Measurements from ENCODE around the gene MROH2A.
A peak's percentile ranks its signal among the peaks of the same experiment; 100 is the strongest.

Gene MROH2A

GRCh38 chr2:233854241-233854981 lies 76.3 kb downstream of the MROH2A start, which contains the start of gene HJURP:
TSS of gene HJURP (minus strand) at chr2:233854535. CDS start at chr2:233854500, 35 bp downstream.
- TF ChIP-seq SIN3A (IDR thresholded peaks at IDR 0.05; ENCODE audit: borderline replicate concordance, insufficient read depth, low read length) (peak; percentile 70; the same call in 1 of the 2 replicates), FOXP2 (optimal IDR thresholded peaks at IDR 0.05; ENCODE audit: borderline replicate concordance, extremely low read depth, extremely low read length, insufficient read depth) (peak; percentile 72), TAF1 (IDR thresholded peaks at IDR 0.05; ENCODE audit: borderline replicate concordance, insufficient read depth, low read length) (peak; percentile 91), REST (IDR thresholded peaks at IDR 0.05; ENCODE audit: insufficient read depth in 1 of 2, low read depth in 2 of 2, low read length in 2 of 2) (no peak), POLR2AphosphoS5 (IDR thresholded peaks at IDR 0.05; ENCODE audit: low read depth, low read length) (peak; percentile 79)

GRCh38 chr2:233855345-233855744 lies 77.2 kb downstream of the MROH2A start:
- no peak for TF ChIP-seq FOXP2 (optimal IDR thresholded peaks at IDR 0.05; ENCODE audit: borderline replicate concordance, extremely low read depth, extremely low read length, insufficient read depth)
- no peak for TF ChIP-seq POLR2AphosphoS5 (IDR thresholded peaks at IDR 0.05; ENCODE audit: low read depth, low read length)
- TF ChIP-seq SIN3A (IDR thresholded peaks at IDR 0.05; ENCODE audit: borderline replicate concordance, insufficient read depth, low read length), result no peak
- TF ChIP-seq REST (IDR thresholded peaks at IDR 0.05; ENCODE audit: insufficient read depth in 1 of 2, low read depth in 2 of 2, low read length in 2 of 2), result no peak
- no peak for TF ChIP-seq TAF1 (IDR thresholded peaks at IDR 0.05; ENCODE audit: borderline replicate concordance, insufficient read depth, low read length)

- TF ChIP-seq SIN3A (IDR thresholded peaks at IDR 0.05; ENCODE audit: borderline replicate concordance, insufficient read depth, low read length) (no peak), FOXP2 (optimal IDR thresholded peaks at IDR 0.05; ENCODE audit: borderline replicate concordance, extremely low read depth, extremely low read length, insufficient read depth) (no peak), TAF1 (IDR thresholded peaks at IDR 0.05; ENCODE audit: borderline replicate concordance, insufficient read depth, low read length) (no peak), POLR2AphosphoS5 (IDR thresholded peaks at IDR 0.05; ENCODE audit: low read depth, low read length) (no peak), REST (IDR thresholded peaks at IDR 0.05; ENCODE audit: insufficient read depth in 1 of 2, low read depth in 2 of 2, low read length in 2 of 2) (no peak)
Observed at GRCh38 chr2:233856184-233856583, 78.1 kb downstream of the MROH2A start.

GRCh38 chr2:233857511-233858141 lies 79.5 kb downstream of the MROH2A start:
- TF ChIP-seq FOXP2 (optimal IDR thresholded peaks at IDR 0.05; ENCODE audit: borderline replicate concordance, extremely low read depth, extremely low read length, insufficient read depth) (no peak), POLR2AphosphoS5 (IDR thresholded peaks at IDR 0.05; ENCODE audit: low read depth, low read length) (no peak), SIN3A (IDR thresholded peaks at IDR 0.05; ENCODE audit: borderline replicate concordance, insufficient read depth, low read length) (no peak), REST (IDR thresholded peaks at IDR 0.05; ENCODE audit: insufficient read depth in 1 of 2, low read depth in 2 of 2, low read length in 2 of 2) (no peak), TAF1 (IDR thresholded peaks at IDR 0.05; ENCODE audit: borderline replicate concordance, insufficient read depth, low read length) (no peak)
